ENCODE data around the gene MCF2L2.

The MCF2L2 gene

GRCh38 chr3:183160616-183161015, 267.8 kb downstream of the MCF2L2 start:
- ChIA-PET POLR2A (no interaction called here), CTCF (no interaction called here)
- no peaks in the 10 kb centered on the region for H3K36me3 ChIP-seq (ENCODE audit: control insufficient read depth in 2 of 2, insufficient read depth in 1 of 2, low read length in 2 of 2)
- H3K9me3 ChIP-seq (ENCODE audit: control insufficient read depth, insufficient read depth, low read depth, low read length), result no peaks in the 10 kb centered on the region
- no peak overlapping the region for H3K27ac ChIP-seq (ENCODE audit: extremely low read depth, low read depth, low read length)
- TF ChIP-seq ZNF621 (tag by site-specific recombination; IDR thresholded peaks at IDR 0.05) (no peak), ZNF558 (tag by site-specific recombination; IDR thresholded peaks at IDR 0.05) (no peak), ZNF555 (tag by site-specific recombination; conservative IDR thresholded peaks at IDR 0.05) (no peak), ZNF280D (tag by site-specific recombination; IDR thresholded peaks at IDR 0.05) (no peak), ZBTB6 (tag by site-specific recombination; IDR thresholded peaks at IDR 0.05) (no peak), ZNF221 (tag by site-specific recombination; IDR thresholded peaks at IDR 0.05; ENCODE audit: borderline replicate concordance) (no peak), BCL6B (tag by site-specific recombination; IDR thresholded peaks at IDR 0.05) (no peak), PRDM4 (tag by site-specific recombination; IDR thresholded peaks at IDR 0.05) (no peak)
- no peaks in the 10 kb centered on the region for H3K4me1 ChIP-seq (ENCODE audit: control insufficient read depth, insufficient read depth, low read length)
- H3K4me3 ChIP-seq (ENCODE audit: low read depth, low read length), result no peak overlapping the region

- Histone ChIP-seq H3K4me1 (ENCODE audit: control insufficient read depth, insufficient read depth, low read length) (no peaks in the 10 kb centered on the region), H3K9me3 (ENCODE audit: control insufficient read depth, insufficient read depth, low read depth, low read length) (no peaks in the 10 kb centered on the region), H3K27ac (ENCODE audit: extremely low read depth, low read depth, low read length) (no peak overlapping the region), H3K4me3 (ENCODE audit: low read depth, low read length) (no peak overlapping the region), H3K36me3 (ENCODE audit: control insufficient read depth in 2 of 2, insufficient read depth in 1 of 2, low read length in 2 of 2) (no peaks in the 10 kb centered on the region)
- TF ChIP-seq ZIC2 (tag by site-specific recombination; IDR thresholded peaks at IDR 0.05) (peak; percentile 92), ZNF549 (tag by site-specific recombination; IDR thresholded peaks at IDR 0.05) (no peak), BCL11B (tag by site-specific recombination; IDR thresholded peaks at IDR 0.05; ENCODE audit: low read depth) (no peak), GLIS1 (tag by site-specific recombination; IDR thresholded peaks at IDR 0.05) (no peak), ZNF366 (tag by site-specific recombination; conservative IDR thresholded peaks at IDR 0.05) (no peak), ZNF184 (tag by site-specific recombination; IDR thresholded peaks at IDR 0.05) (no peak), ZBTB48 (tag by site-specific recombination; IDR thresholded peaks at IDR 0.05) (0 out of 2 replicates have a peak, but pooled peaks have one; percentile 34), ZSCAN30 (tag by site-specific recombination; IDR thresholded peaks at IDR 0.05) (no peak), SP3 (tag by site-specific recombination; IDR thresholded peaks at IDR 0.05) (no peak), KLF17 (tag by site-specific recombination; IDR thresholded peaks at IDR 0.05) (no peak), CTCF (tag by site-specific recombination; IDR thresholded peaks at IDR 0.05) (0 out of 2 replicates have a peak, but pooled peaks have one; percentile 21), ZNF426 (tag by site-specific recombination; IDR thresholded peaks at IDR 0.05) (no peak), ZNF837 (tag by site-specific recombination; IDR thresholded peaks at IDR 0.05) (no peak), PRDM1 (tag by site-specific recombination; IDR thresholded peaks at IDR 0.05) (0 out of 2 replicates have a peak, but pooled peaks have one; percentile 17)
- POLR2A ChIA-PET, result no interaction called here
- CTCF ChIA-PET, result interaction anchor here (0.6 to 1.1 kb wide), 2 partner anchors 113 to 212 kb away, joined by 3 read pairs; no protein-coding TSS in a partner anchor
These were observed 269.1 kb downstream of the MCF2L2 start for GRCh38 chr3:183159333-183159732.
